Lower leg skin (tissue), 4 donors: Measurements from ENCODE around the gene PPIA. TPM values are rescaled to one million over a fixed set of nuclear protein-coding genes. Genes with fewer than 3 reads are reported as not detected.

Experiments
- DNase-seq, 2 donors: peaks; one replicate each; pipeline ENCODE4 v3.0.0-alpha.2; 2019; ENCODE audit warnings: low spot score in 2 of 2
- H3K4me3 ChIP-seq: fragments of 200-600 bp; sonication (generic); 2 replicates; pipeline ENCODE4 v1.5.1; 2017; ENCODE audit warnings: mild to moderate bottlenecking, low read depth; ENCODE audit not compliant: poor library complexity, severe bottlenecking
- CTCF ChIP-seq, 3 donors: fragments of 450-650 bp; IDR thresholded peaks; one replicate each; pipeline ENCODE4 v1.5.1; 2016; ENCODE audit warnings: antibody characterized with exemption in 3 of 3, mild to moderate bottlenecking in 3 of 3, moderate library complexity in 2 of 3
- POLR2A ChIP-seq, 2 donors: fragments of 450-650 bp; IDR thresholded peaks; one replicate each; pipeline ENCODE4 v1.6.1; 2016 to 2017; ENCODE audit warnings: antibody characterized with exemption in 2 of 2, mild to moderate bottlenecking in 1 of 2, moderate library complexity in 1 of 2
- WGBS, 2 donors: methylation state at CpG; one replicate each; pipeline ENCODE4 v1.1.5; 2018; 5-methylcytosine and 5-hydroxymethylcytosine counted together
- intact Hi-C: fragments of 100-400 bp; cut with DNase I; formaldehyde crosslinking; loops from one replicate; pipeline ENCODE4 v1.15.0; 2023; ENCODE audit warnings: low total_unique reads
- total RNA-seq, 4 donors: library from RNA; depleted of rRNA; stranded (reverse); fragments of >200 nt; gene quantifications; one replicate each; pipeline ENCODE4 v1.1.0, GENCODE V29; 2016

PPIA gene
- total RNA-seq, 4 donors from 2014 or later = 1,809 to 2,568 (median 2,150) TPM

DNA sequence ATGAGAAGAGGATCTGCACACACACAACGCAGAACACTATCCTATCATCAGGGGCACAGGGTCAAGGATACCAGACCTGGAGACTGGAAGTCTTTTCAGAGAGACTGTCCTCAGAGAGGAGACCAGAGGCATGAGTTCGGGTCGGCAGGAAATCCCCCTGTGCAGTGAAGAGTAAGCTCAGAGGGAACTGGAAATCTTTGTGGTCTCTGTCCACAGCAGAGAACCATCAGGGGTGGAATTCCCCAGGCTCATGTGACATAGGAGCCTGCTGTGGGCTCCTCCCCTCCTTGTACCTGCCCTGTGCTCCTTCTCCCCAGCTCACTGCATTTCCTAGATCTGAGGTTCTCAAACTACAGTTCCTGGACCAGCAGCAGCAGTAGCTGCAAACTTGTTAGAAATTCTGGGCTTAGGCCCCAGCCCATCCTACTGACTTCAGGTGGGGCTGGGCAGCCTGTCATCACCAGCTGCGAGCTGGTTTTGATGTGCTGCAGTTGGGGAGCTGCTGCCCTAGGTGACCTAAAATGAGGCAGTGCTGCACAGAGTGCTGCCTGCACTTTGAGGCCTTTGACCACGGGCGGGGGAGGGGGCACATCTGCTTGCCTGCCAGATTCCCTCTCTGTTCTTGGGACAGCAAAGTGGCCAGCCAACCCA, 45.4 kb upstream of the PPIA start:
- intact Hi-C loops = no loop called here
- DNase-seq = no peak
- WGBS, 2 donors = 52 to 63% methylated on average over 3 to 6 of the region's 6 CpGs
- no peak overlapping the region for H3K4me3 ChIP-seq
- TF ChIP-seq POLR2A (IDR thresholded peaks at IDR 0.05) (no peak), CTCF (IDR thresholded peaks at IDR 0.05) (no peak)

DNA sequence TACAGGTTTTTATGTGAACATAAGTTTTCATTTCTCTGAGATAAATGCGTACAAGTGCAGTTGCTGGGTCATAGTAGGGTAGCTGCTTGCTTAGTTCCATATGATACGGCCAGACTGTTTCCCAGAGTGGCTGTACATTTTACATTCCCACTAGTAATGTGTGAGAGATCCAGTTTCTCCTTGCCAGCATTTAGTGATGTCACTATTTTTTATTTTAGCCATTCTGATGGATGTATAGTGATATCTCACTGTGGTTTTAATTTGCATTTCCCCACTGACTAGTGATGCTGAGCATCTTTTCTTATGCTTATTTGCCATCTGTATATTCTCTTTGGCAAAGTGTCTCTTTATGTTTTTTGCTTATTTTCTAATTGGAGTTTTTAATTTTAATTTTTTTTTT, 43.7 kb upstream of the PPIA start:
- 90 to 96% methylated on average over 2 of the region's 2 CpGs for WGBS, 2 donors
- DNase-seq = no peak
- no peak overlapping the region for H3K4me3 ChIP-seq
- no peak for TF ChIP-seq POLR2A (IDR thresholded peaks at IDR 0.05)
- TF ChIP-seq CTCF (IDR thresholded peaks at IDR 0.05) = no peak
- intact Hi-C loops = no loop called here

DNA sequence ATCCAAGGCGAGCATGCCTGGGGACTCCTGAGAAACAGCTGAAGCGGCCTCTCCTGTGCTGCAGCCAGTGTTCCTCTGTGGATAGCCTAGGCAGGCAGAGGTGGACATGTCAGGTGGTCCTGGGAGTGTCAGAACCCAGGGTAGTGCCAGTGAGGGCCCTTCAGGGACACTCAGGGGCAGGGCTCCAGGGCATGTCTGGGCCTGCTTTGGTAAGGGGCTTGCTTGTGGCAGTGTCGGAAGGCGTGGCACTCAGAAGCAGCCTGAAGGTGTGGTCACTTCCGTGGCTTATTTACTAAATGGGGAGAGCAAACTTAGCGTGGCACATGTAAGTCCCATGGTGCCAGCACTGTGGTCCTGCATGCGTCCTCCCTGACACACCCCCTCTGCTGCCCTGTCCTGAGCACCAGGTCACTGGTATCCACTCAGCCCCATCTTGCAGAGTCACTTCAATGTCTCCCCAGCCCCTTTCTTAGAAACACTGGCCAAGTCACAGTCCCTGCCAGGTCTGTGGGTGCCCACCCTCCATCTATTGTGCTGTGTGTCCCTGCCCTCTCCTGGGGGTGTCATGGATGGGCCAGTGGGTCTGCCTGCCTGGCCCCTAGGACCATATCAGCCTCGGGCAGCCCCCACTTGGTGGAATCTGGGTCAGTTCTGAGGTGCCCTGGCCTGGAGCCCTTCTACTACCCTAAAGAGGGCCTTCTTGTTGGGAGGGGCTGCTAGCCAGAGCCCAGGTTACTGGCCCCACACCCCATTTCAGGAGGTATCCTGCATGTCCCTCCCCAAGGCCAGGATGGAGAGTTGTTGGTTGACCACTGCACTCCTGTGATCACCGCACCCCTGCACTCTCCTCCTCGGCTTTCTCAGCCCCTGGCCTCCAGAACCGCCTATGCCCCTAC, 41.4 kb upstream of the PPIA start:
- WGBS, 2 donors = 76 to 86% methylated on average over 8 to 11 of the region's 11 CpGs
- no peak for TF ChIP-seq CTCF (IDR thresholded peaks at IDR 0.05)
- no peak for TF ChIP-seq POLR2A (IDR thresholded peaks at IDR 0.05)
- H3K4me3 ChIP-seq = no peak overlapping the region
- no peak for DNase-seq
- intact Hi-C loops = no loop called here

DNA sequence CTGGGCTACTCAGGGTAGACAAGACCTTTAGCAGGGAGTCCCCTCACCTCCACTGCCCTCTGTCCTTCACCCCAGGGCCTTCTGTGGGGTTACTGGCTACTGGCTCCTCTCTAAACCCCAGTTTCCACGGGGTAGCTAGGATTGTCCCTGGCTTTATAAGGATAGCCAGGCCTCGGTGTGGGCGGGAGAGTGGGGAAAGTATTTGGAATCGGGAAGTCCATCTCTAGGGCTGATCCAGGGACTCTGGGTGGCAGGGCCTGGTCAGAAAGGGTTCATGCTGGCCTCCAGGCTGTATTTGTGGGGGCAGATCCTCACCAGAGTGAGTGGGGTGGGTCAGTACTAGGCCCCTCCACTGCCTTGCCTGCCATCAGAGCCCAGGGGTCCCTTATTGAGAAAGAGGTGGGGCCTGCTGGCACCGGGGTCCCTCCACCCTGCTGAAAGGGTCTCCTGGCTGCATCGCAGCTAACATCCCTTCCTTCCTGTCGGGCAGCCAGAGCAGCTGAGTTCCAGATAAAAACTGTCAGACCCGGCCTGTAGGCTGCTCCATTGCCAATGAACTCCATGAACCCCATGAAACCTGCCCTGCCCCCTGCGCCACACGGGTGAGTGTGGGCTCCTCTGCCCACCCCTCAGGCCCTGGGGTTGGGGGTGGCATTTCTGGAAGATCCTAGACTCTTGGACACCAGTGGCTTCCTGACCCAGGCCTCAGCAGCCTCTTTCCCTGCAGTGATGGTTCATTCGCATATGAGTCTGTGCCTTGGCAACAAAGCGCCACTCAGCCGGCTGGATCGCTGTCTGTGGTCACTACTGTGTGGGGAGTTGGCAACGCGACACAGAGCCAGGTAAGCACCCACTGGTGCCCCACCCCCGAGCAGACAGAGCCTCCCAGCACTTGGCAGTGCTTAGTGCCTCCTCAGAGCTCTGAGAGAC, 40.5 kb upstream of the PPIA start:
- DNase-seq = no peak
- no peak overlapping the region for H3K4me3 ChIP-seq
- no peak for TF ChIP-seq CTCF (IDR thresholded peaks at IDR 0.05)
- TF ChIP-seq POLR2A (IDR thresholded peaks at IDR 0.05) = no peak
- 62 to 72% methylated on average over 17 of the region's 17 CpGs for WGBS, 2 donors
- intact Hi-C loops = no loop called here

GRCh38 chr7:44756904-44757303, 39.6 kb upstream of the PPIA start:
- WGBS, 2 donors = 58 to 79% methylated on average over 2 to 6 of the region's 12 CpGs
- intact Hi-C loops = no loop called here
- TF ChIP-seq CTCF (IDR thresholded peaks at IDR 0.05) (no peak), POLR2A (IDR thresholded peaks at IDR 0.05) (no peak)
- DNase-seq = no peak
- H3K4me3 ChIP-seq = no peak overlapping the region
